Activated naive CD8-positive, alpha-beta T cell treated with anti-CD3 and anti-CD28 coated beads, Interleukin-2, amount 10 ng/mL, durations not matched to agents 7 days and 5 days (primary cell): Measurements from ENCODE around the gene STARD8. TPM values are rescaled to one million over a fixed set of nuclear protein-coding genes. Genes with fewer than 3 reads are reported as not detected.
"Not testable (repeated sequence)": the region's sequence is repeated elsewhere in the genome, so short reads cannot be mapped to it uniquely, and the experiment has no call there.

ENCODE experiments used
- ATAC-seq: fragments of 150-1000 bp; cut with Tn5 transposase; one replicate; pipeline ENCODE4 v1.10.0; 2021; ENCODE audit warnings: low read depth, moderate library complexity
- POLR2A ChIA-PET: fragments of 350-600 bp; sonication (Branson Sonifier 250); formaldehyde crosslinking; loops from one replicate; lab custom pipeline; 2021; ENCODE audit warnings: antibody characterized with exemption; lab: Charles Lee
- DNase-seq: peaks from one replicate; pipeline ENCODE4 v3.0.0; 2021
- H3K27ac Mint-ChIP-seq: one replicate; pipeline ENCODE4 v1.8.0; 2022; ENCODE audit warnings: mild to moderate bottlenecking, mixed read lengths
- H3K27me3 Mint-ChIP-seq: one replicate; pipeline ENCODE4 v1.8.0; 2022; ENCODE audit warnings: mild to moderate bottlenecking, moderate library complexity, mixed read lengths
- H3K36me3 Mint-ChIP-seq: one replicate; pipeline ENCODE4 v1.8.0; 2021; ENCODE audit warnings: mild to moderate bottlenecking, mixed read lengths
- H3K4me1 Mint-ChIP-seq: one replicate; pipeline ENCODE4 v1.8.0; 2021; ENCODE audit warnings: mixed read lengths
- H3K4me3 Mint-ChIP-seq: one replicate; pipeline ENCODE4 v1.8.0; 2022; ENCODE audit warnings: mild to moderate bottlenecking, moderate library complexity, mixed read lengths
- H3K9me3 Mint-ChIP-seq: one replicate; pipeline ENCODE4 v1.8.0; 2021; ENCODE audit warnings: mixed read lengths
- total RNA-seq, 2 experiments: library from RNA; stranded (reverse); gene quantifications; one replicate each; pipeline ENCODE4 v1.2.3, GENCODE V29; 2021

Gene STARD8
- total RNA-seq, 2 experiments from 2014 or later, result 0.85 to 0.86 TPM

DNA sequence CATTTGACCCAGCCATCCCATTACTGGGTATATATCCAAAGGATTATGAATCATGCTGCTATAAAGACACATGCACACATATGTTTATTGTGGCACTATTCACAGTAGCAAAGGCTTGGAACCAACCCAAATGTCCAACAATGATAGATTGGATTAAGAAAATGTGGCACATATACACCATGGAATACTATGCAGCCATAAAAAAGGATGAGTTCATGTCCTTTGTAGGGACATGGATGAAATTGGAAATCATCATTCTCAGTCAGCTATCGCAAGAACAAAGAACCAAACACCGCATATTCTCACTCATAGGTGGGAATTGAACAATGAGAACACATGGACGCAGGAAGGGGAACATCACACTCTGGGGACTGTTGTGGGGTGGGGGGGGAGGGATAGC is 94.4 kb downstream of the STARD8 start:
- H3K9me3 Mint-ChIP-seq, H3K4me1 Mint-ChIP-seq, H3K36me3 Mint-ChIP-seq, H3K4me3 Mint-ChIP-seq, H3K27me3 Mint-ChIP-seq, POLR2A ChIA-PET, ATAC-seq, H3K27ac Mint-ChIP-seq, DNase-seq: not testable (repeated sequence)

- ATAC-seq, result no peak
- Mint-ChIP-seq H3K27ac (no peak overlapping the region), H3K4me3 (no peak overlapping the region), H3K27me3 (peaks cover 1% of the 10 kb centered on the region), H3K4me1 (no peaks in the 10 kb centered on the region), H3K9me3 (no peaks in the 10 kb centered on the region), H3K36me3 (no peaks in the 10 kb centered on the region)
- POLR2A ChIA-PET, result no interaction called here
- no peak for DNase-seq
These were observed 96.3 kb downstream of the STARD8 start for GRCh38 chrX:68743754-68744153.

- Mint-ChIP-seq H3K27me3 (peaks cover 1% of the 10 kb centered on the region), H3K36me3 (no peaks in the 10 kb centered on the region), H3K4me1 (no peaks in the 10 kb centered on the region), H3K4me3 (no peak overlapping the region), H3K9me3 (no peaks in the 10 kb centered on the region), H3K27ac (no peak overlapping the region)
- ATAC-seq (no peak), DNase-seq (no peak)
- POLR2A ChIA-PET, result no interaction called here
These were observed 99.5 kb downstream of the STARD8 start for GRCh38 chrX:68746988-68747387.

- Mint-ChIP-seq H3K27me3 (peaks cover 1% of the 10 kb centered on the region), H3K27ac (no peak overlapping the region), H3K36me3 (no peaks in the 10 kb centered on the region), H3K4me3 (no peak overlapping the region), H3K9me3 (no peaks in the 10 kb centered on the region), H3K4me1 (no peaks in the 10 kb centered on the region)
- no peak for DNase-seq
- POLR2A ChIA-PET, result no interaction called here
- no peak for ATAC-seq
These were observed 100.6 kb downstream of the STARD8 start for GRCh38 chrX:68748030-68748429.

DNA sequence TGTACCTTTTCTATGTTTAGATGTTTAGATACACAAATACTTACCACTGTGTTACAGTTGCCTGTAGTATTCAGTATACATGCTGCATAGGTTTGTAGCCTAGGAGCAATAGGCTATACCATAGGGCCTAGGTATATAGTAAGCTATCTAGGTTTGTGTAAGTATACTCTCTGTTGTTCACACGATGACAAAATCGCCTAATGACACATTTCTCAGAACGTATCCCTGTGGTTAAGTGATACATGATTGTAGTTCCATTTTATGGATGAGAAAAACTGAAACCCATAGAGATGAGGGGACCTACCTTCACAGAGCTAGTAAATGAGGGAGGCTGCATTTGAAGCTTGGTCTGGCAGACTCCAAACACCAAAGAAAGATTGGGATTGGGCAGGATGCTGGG is 102.0 kb downstream of the STARD8 start:
- no peaks in the 10 kb centered on the region for H3K4me1 Mint-ChIP-seq
- no peak overlapping the region for H3K4me3 Mint-ChIP-seq
- no peak for DNase-seq
- POLR2A ChIA-PET, result no interaction called here
- no peaks in the 10 kb centered on the region for H3K36me3 Mint-ChIP-seq
- no peak for ATAC-seq
- no peaks in the 10 kb centered on the region for H3K9me3 Mint-ChIP-seq
- no peak overlapping the region for H3K27ac Mint-ChIP-seq
- no peaks in the 10 kb centered on the region for H3K27me3 Mint-ChIP-seq

GRCh38 chrX:68750316-68750715 is 102.8 kb downstream of the STARD8 start:
- H3K9me3 Mint-ChIP-seq, result no peaks in the 10 kb centered on the region
- DNase-seq, result no peak
- POLR2A ChIA-PET, result no interaction called here

DNA sequence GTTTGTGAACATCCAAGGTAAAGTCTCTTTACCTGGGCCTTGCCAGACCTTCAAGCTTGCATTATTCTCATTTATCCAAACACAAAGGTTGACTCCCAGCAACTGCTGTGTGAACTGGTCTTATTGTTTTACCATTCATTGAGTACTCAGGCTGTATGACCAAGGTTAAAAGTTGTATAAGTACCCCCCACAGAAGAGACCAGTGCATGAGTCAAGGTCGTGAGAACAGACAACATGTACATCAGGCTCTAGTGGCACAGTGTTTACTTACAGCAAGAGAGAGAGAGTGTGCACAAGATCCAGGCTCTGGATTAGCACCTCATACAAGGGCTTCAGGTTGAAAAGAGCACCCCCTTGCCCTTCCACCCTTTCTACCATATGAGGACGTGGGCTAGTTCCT is 103.9 kb downstream of the STARD8 start:
- POLR2A ChIA-PET, result no interaction called here
- Mint-ChIP-seq H3K4me3 (no peak overlapping the region), H3K36me3 (no peaks in the 10 kb centered on the region), H3K27me3 (no peaks in the 10 kb centered on the region), H3K4me1 (no peaks in the 10 kb centered on the region), H3K27ac (no peak overlapping the region), H3K9me3 (no peaks in the 10 kb centered on the region)
- DNase-seq (no peak), ATAC-seq (no peak)

More at GRCh38 chrX:68750316-68750715, 102.8 kb downstream of the STARD8 start:
- H3K27ac Mint-ChIP-seq, result no peak overlapping the region
- H3K36me3 Mint-ChIP-seq, result no peaks in the 10 kb centered on the region
- no peak overlapping the region for H3K4me3 Mint-ChIP-seq
- H3K27me3 Mint-ChIP-seq, result no peaks in the 10 kb centered on the region
- no peak for ATAC-seq
- no peaks in the 10 kb centered on the region for H3K4me1 Mint-ChIP-seq

DNA sequence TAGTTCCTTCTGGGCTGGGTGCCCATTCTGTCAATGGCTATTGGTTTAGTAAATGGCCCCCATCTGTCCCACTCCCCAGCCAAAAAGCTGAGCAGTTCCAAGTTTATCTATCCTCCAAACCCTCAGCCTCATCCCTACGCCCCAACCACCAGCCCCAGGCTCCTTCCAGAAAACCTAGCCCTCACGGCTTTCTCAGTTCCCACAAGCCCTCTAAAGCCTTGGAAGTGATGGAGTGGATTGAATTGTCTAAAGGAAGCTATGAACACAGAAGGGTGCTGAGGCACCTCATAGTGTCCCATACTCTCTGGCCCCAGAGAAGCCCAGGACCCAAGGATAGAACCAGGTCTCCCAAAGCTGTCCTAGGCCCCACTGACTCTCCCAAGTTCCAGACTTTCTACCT is 105.8 kb downstream of the STARD8 start:
- no peak for ATAC-seq

GRCh38 chrX:68754406-68754805 is 106.9 kb downstream of the STARD8 start:
- POLR2A ChIA-PET, result no interaction called here
- no peak for ATAC-seq

More for the DNA sequence above, 105.8 kb downstream of the STARD8 start:
- Mint-ChIP-seq H3K36me3 (no peaks in the 10 kb centered on the region), H3K4me1 (no peaks in the 10 kb centered on the region), H3K27me3 (no peaks in the 10 kb centered on the region), H3K4me3 (no peak overlapping the region), H3K27ac (no peak overlapping the region), H3K9me3 (no peaks in the 10 kb centered on the region)
- DNase-seq, result no peak
- POLR2A ChIA-PET, result no interaction called here

GRCh38 chrX:68755616-68756125 is 108.2 kb downstream of the STARD8 start:
- ATAC-seq, result no peak
- DNase-seq, result no peak
- Mint-ChIP-seq H3K27me3 (no peaks in the 10 kb centered on the region), H3K9me3 (no peaks in the 10 kb centered on the region), H3K36me3 (no peaks in the 10 kb centered on the region), H3K4me3 (no peak overlapping the region), H3K27ac (no peak overlapping the region), H3K4me1 (no peaks in the 10 kb centered on the region)
- POLR2A ChIA-PET, result no interaction called here

More at GRCh38 chrX:68754406-68754805, 106.9 kb downstream of the STARD8 start:
- no peak for DNase-seq
- no peak overlapping the region for H3K4me3 Mint-ChIP-seq
- H3K9me3 Mint-ChIP-seq, result no peaks in the 10 kb centered on the region
- no peaks in the 10 kb centered on the region for H3K36me3 Mint-ChIP-seq
- no peaks in the 10 kb centered on the region for H3K4me1 Mint-ChIP-seq
- no peaks in the 10 kb centered on the region for H3K27me3 Mint-ChIP-seq
- H3K27ac Mint-ChIP-seq, result no peak overlapping the region

DNA sequence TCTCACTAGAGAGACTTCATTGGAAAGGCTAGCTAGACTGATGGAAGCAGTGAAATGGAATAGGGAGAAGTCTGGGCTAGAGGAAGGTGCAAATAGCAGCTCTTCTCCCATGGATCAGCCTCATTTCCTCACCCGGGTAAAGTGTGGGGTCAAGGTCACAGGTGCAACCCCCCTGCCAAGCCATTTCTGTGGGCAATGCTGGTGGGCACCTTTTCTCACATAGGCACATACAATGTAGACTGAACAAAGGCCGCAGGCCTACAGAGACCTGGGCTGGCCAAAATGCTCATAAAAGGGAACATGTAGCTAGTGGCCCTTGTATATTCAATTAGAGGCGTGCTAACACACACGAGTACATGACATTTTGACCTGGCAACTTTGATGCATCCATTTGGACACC is 109.9 kb downstream of the STARD8 start:
- H3K27me3 Mint-ChIP-seq, result no peaks in the 10 kb centered on the region
- POLR2A ChIA-PET, result no interaction called here
- H3K36me3 Mint-ChIP-seq, result no peaks in the 10 kb centered on the region
- H3K4me3 Mint-ChIP-seq, result no peak overlapping the region
- H3K27ac Mint-ChIP-seq, result no peak overlapping the region
- H3K4me1 Mint-ChIP-seq, result no peaks in the 10 kb centered on the region
- ATAC-seq, result no peak
- no peaks in the 10 kb centered on the region for H3K9me3 Mint-ChIP-seq
- no peak for DNase-seq

- Mint-ChIP-seq H3K27me3 (no peaks in the 10 kb centered on the region), H3K27ac (no peak overlapping the region), H3K4me1 (no peaks in the 10 kb centered on the region), H3K4me3 (no peak overlapping the region), H3K9me3 (no peaks in the 10 kb centered on the region), H3K36me3 (no peaks in the 10 kb centered on the region)
- DNase-seq, result no peak
- no peak for ATAC-seq
- POLR2A ChIA-PET, result no interaction called here
These were observed 110.3 kb downstream of the STARD8 start for GRCh38 chrX:68757731-68758130.

DNA sequence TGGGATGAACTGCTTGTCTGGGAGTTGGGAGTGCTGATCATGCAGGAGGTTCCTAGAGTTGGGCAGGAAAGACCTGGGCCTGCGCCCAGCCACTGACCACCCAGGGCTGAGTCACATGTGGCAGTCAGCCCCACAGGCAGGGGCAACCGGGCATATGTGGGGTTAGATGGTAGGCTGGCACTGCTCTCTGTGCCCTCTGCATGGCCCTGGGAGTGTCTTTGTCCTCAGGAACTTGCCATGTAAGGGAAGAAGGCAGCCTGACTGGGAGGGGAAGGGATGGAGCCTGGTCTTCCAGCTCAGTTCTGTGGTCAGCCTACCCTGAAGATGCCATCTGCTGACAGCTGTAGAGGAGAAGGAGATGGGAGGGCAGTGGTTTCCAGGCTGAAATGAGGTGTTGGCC is 111.2 kb downstream of the STARD8 start:
- Mint-ChIP-seq H3K27me3 (peaks cover 2% of the 10 kb centered on the region), H3K27ac (no peak overlapping the region), H3K36me3 (no peaks in the 10 kb centered on the region), H3K4me1 (no peaks in the 10 kb centered on the region), H3K4me3 (no peak overlapping the region), H3K9me3 (no peaks in the 10 kb centered on the region)
- POLR2A ChIA-PET, result no interaction called here
- DNase-seq (no peak), ATAC-seq (no peak)

DNA sequence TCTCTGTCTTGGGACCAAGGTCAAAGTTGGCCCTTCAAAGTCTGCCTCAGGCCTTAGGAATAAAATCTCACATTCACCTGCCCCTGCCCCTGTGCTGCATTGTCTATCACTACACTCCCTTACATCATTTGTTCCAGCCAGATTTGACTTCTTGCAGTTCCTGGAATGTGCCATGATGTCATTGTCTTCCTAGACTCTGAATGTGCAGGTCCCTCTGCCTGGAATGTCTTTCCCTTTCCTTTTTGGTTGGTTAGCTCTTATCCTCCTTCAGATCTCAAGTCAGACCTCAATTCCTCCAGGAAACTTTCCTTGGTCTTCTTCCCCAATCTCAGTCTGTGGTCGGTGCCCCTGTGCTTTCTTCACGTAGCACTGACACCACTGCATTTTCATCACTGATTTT is 113.6 kb downstream of the STARD8 start:
- Mint-ChIP-seq H3K4me1 (no peaks in the 10 kb centered on the region), H3K9me3 (no peaks in the 10 kb centered on the region), H3K4me3 (no peak overlapping the region), H3K27me3 (peaks cover 4% of the 10 kb centered on the region), H3K36me3 (no peaks in the 10 kb centered on the region), H3K27ac (no peak overlapping the region)
- no peak for ATAC-seq
- DNase-seq, result no peak
- POLR2A ChIA-PET, result no interaction called here

GRCh38 chrX:68762766-68763165 is 115.3 kb downstream of the STARD8 start:
- Mint-ChIP-seq H3K9me3 (no peaks in the 10 kb centered on the region), H3K4me1 (no peaks in the 10 kb centered on the region), H3K27me3 (peaks cover 4% of the 10 kb centered on the region), H3K4me3 (no peak overlapping the region), H3K36me3 (no peaks in the 10 kb centered on the region), H3K27ac (no peak overlapping the region)
- POLR2A ChIA-PET, result no interaction called here
- ATAC-seq, result no peak
- DNase-seq, result no peak
